Mesenchymal stem cell (in vitro differentiated cells and primary cell): ENCODE results near the gene LAD1.
A peak's percentile ranks its signal among the peaks of the same experiment; 100 is the strongest.

Source experiments
- DNase-seq: peaks from one replicate; pipeline ENCODE4 v3.0.0-alpha.2; 2013
- H2AFZ ChIP-seq: one replicate; pipeline ENCODE4 v1.6.1; 2013; ENCODE audit warnings: low read depth, mild to moderate bottlenecking, control low read depth, inconsistent platforms, low read length, moderate library complexity
- H2AK5ac ChIP-seq: 2 replicates; pipeline ENCODE4 v1.6.1; 2013; ENCODE audit warnings: low read length, moderate library complexity, mild to moderate bottlenecking, inconsistent platforms; ENCODE audit not compliant: severe bottlenecking
- H2BK120ac ChIP-seq: one replicate; pipeline ENCODE4 v1.6.1; 2013; ENCODE audit warnings: low read depth, mild to moderate bottlenecking, inconsistent platforms, low read length, moderate library complexity
- H2BK12ac ChIP-seq, 2 experiments: one replicate each; pipeline ENCODE4 v1.6.1; 2013; ENCODE audit warnings: inconsistent platforms in 2 of 2, low read length in 2 of 2, mild to moderate bottlenecking in 2 of 2, moderate library complexity in 2 of 2, control low read depth in 1 of 2
- H2BK15ac ChIP-seq: one replicate; pipeline ENCODE4 v1.6.1; 2013; ENCODE audit warnings: mild to moderate bottlenecking, low read depth, inconsistent platforms; ENCODE audit not compliant: poor library complexity, severe bottlenecking
- H2BK5ac ChIP-seq: 2 replicates; pipeline ENCODE4 v1.6.1; 2013; ENCODE audit warnings: low read depth, mild to moderate bottlenecking, low read length, control low read depth, inconsistent platforms; ENCODE audit not compliant: poor library complexity, severe bottlenecking
- H3K14ac ChIP-seq, 2 experiments: one replicate each; pipeline ENCODE4 v1.6.1; 2013; ENCODE audit warnings: inconsistent platforms in 2 of 2, low read length in 2 of 2, control low read depth in 1 of 2, mild to moderate bottlenecking in 1 of 2, moderate library complexity in 1 of 2
- H3K18ac ChIP-seq, 2 experiments: one replicate each; pipeline ENCODE4 v1.6.1; 2013; ENCODE audit warnings: inconsistent platforms in 2 of 2, low read length in 2 of 2, control low read depth in 1 of 2, low read depth in 1 of 2, mild to moderate bottlenecking in 1 of 2
- H3K23ac ChIP-seq, 2 experiments: one replicate each; pipeline ENCODE4 v1.6.1; 2013; ENCODE audit warnings: inconsistent platforms in 2 of 2, low read length in 2 of 2, mild to moderate bottlenecking in 2 of 2, moderate library complexity in 2 of 2, control low read depth in 1 of 2
- H3K27ac ChIP-seq: 2 replicates; pipeline ENCODE4 v1.5.1; 2013; ENCODE audit warnings: mild to moderate bottlenecking, moderate library complexity, low read length, control low read depth, inconsistent platforms; ENCODE audit not compliant: poor library complexity, severe bottlenecking
- H3K27me3 ChIP-seq, 2 experiments: 2 replicates each; pipeline versions ENCODE4 v1.6.1 to v1.7.0; 2013; ENCODE audit warnings: low read length in 2 of 2, mild to moderate bottlenecking in 2 of 2, moderate library complexity in 2 of 2, control low read depth in 1 of 2, inconsistent platforms in 1 of 2; ENCODE audit not compliant: control insufficient read depth in 1 of 2, insufficient read depth in 1 of 2
- H3K36me3 ChIP-seq, 2 experiments: 2 replicates each; pipeline versions ENCODE4 v1.6.1 to v1.7.0; 2013; ENCODE audit warnings: low read length in 2 of 2, control low read depth in 1 of 2, inconsistent platforms in 1 of 2, low read depth in 1 of 2, mild to moderate bottlenecking in 1 of 2; ENCODE audit not compliant: insufficient read depth in 2 of 2, control insufficient read depth in 1 of 2
- H3K4ac ChIP-seq, 2 experiments: one replicate each; pipeline ENCODE4 v1.6.1; 2013; ENCODE audit warnings: inconsistent platforms in 2 of 2, low read length in 2 of 2, mild to moderate bottlenecking in 2 of 2, moderate library complexity in 2 of 2, control low read depth in 1 of 2, low read depth in 1 of 2
- H3K4me1 ChIP-seq: 2 replicates; pipeline ENCODE4 v1.6.1; 2013; ENCODE audit warnings: low read depth, low read length, control low read depth; ENCODE audit not compliant: control insufficient read depth, insufficient read depth
- H3K4me2 ChIP-seq: 2 replicates; pipeline ENCODE4 v1.6.1; 2013; ENCODE audit warnings: low read length, mild to moderate bottlenecking, inconsistent platforms; ENCODE audit not compliant: poor library complexity, severe bottlenecking
- H3K4me3 ChIP-seq, 2 experiments: 2 replicates each; pipeline versions ENCODE4 v1.5.1 to v1.7.0; 2013; ENCODE audit warnings: low read length in 2 of 2, mild to moderate bottlenecking in 2 of 2, control low read depth in 1 of 2, low read depth in 1 of 2; ENCODE audit not compliant: insufficient read depth in 1 of 2
- H3K79me1 ChIP-seq: replicated peaks from 2 replicates; pipeline ENCODE4 v1.6.1; 2013; ENCODE audit warnings: mild to moderate bottlenecking, control low read depth, low read length, inconsistent platforms; ENCODE audit not compliant: poor library complexity, severe bottlenecking
- H3K9ac ChIP-seq: 2 replicates; pipeline ENCODE4 v1.7.0; 2013; ENCODE audit warnings: mild to moderate bottlenecking, low read length, moderate library complexity
- H3K9me3 ChIP-seq: 2 replicates; pipeline ENCODE4 v1.7.0; 2013; ENCODE audit warnings: mild to moderate bottlenecking, low read length; ENCODE audit not compliant: control insufficient read depth
- H4K8ac ChIP-seq: one replicate; pipeline ENCODE4 v1.6.1; 2013; ENCODE audit warnings: inconsistent platforms, mild to moderate bottlenecking, low read length, moderate library complexity
- H4K91ac ChIP-seq: one replicate; pipeline ENCODE4 v1.6.1; 2013; ENCODE audit warnings: mild to moderate bottlenecking, low read length, inconsistent platforms
- WGBS: methylation state at CpG from one replicate; pipeline ENCODE4 v1.1.7; 2013; ENCODE audit warnings: mixed read lengths; 5-methylcytosine and 5-hydroxymethylcytosine counted together

The LAD1 gene

GRCh38 chr1:201444792-201445191 is 45.7 kb upstream of the LAD1 start:
- no peak overlapping the region for H3K18ac ChIP-seq

GRCh38 chr1:201443747-201444146 is 44.6 kb upstream of the LAD1 start:
- H3K14ac ChIP-seq, result no peak overlapping the region
- no peak overlapping the region for H3K4ac ChIP-seq
- peaks cover 3% of the 10 kb centered on the region for H3K9me3 ChIP-seq
- no peak overlapping the region for H3K27ac ChIP-seq
- no peak overlapping the region for H2AFZ ChIP-seq
- H3K9ac ChIP-seq, result no peak overlapping the region
- H2BK120ac ChIP-seq, result no peak overlapping the region
- H3K27me3 ChIP-seq, result no peaks in the 10 kb centered on the region
- H3K4me1 ChIP-seq, result peaks cover 7% of the 10 kb centered on the region
- H2BK12ac ChIP-seq, result no peak overlapping the region
- H3K79me1 ChIP-seq, result no peaks in the 10 kb centered on the region
- no peak overlapping the region for H4K91ac ChIP-seq
- H3K36me3 ChIP-seq, result no peaks in the 10 kb centered on the region
- H2BK5ac ChIP-seq, result no peak overlapping the region
- no peak overlapping the region for H4K8ac ChIP-seq
- 86% methylated on average over 7 of the region's 7 CpGs for WGBS
- H3K23ac ChIP-seq, result no peak overlapping the region
- H3K18ac ChIP-seq, result no peak overlapping the region
- no peak overlapping the region for H2BK15ac ChIP-seq
- no peak overlapping the region for H2AK5ac ChIP-seq
- H3K4me2 ChIP-seq, result no peak overlapping the region
- no peak for DNase-seq
- no peak overlapping the region for H3K4me3 ChIP-seq

More at GRCh38 chr1:201444792-201445191, 45.7 kb upstream of the LAD1 start:
- H3K4me2 ChIP-seq, result no peak overlapping the region
- no peak overlapping the region for H3K9ac ChIP-seq
- peak; percentile 49 for DNase-seq
- peaks cover 12% of the 10 kb centered on the region for H3K4me1 ChIP-seq
- no peak overlapping the region for H2AFZ ChIP-seq
- no peak overlapping the region for H2BK15ac ChIP-seq
- H2AK5ac ChIP-seq, result no peak overlapping the region
- no peak overlapping the region for H2BK5ac ChIP-seq
- no peak overlapping the region for H4K8ac ChIP-seq
- H3K23ac ChIP-seq, result no peak overlapping the region
- no peak overlapping the region for H3K4me3 ChIP-seq
- H3K79me1 ChIP-seq, result no peaks in the 10 kb centered on the region
- H3K9me3 ChIP-seq, result peaks cover 3% of the 10 kb centered on the region
- 71% methylated on average over 4 of the region's 4 CpGs for WGBS
- no peak overlapping the region for H3K27ac ChIP-seq
- H3K27me3 ChIP-seq, result no peaks in the 10 kb centered on the region
- H2BK120ac ChIP-seq, result no peak overlapping the region
- H3K4ac ChIP-seq, result no peak overlapping the region
- no peak overlapping the region for H3K14ac ChIP-seq
- H4K91ac ChIP-seq, result no peak overlapping the region
- H3K36me3 ChIP-seq, result no peaks in the 10 kb centered on the region
- H2BK12ac ChIP-seq, result no peak overlapping the region

- H3K9me3 ChIP-seq, result peaks cover 3% of the 10 kb centered on the region
- peak overlapping the region in 1 of 2 experiments; percentile 42 for H2BK12ac ChIP-seq
- H3K4me1 ChIP-seq, result no peaks in the 10 kb centered on the region
- H2AFZ ChIP-seq, result no peak overlapping the region
- no peak overlapping the region for H3K4me3 ChIP-seq
- no peak overlapping the region for H4K8ac ChIP-seq
- no peaks in the 10 kb centered on the region for H3K27me3 ChIP-seq
- no peak overlapping the region for H3K23ac ChIP-seq
- H3K27ac ChIP-seq, result no peak overlapping the region
- H3K4ac ChIP-seq, result peak overlapping the region in 1 of 2 experiments; percentile 41
- no peak for DNase-seq
- no peak overlapping the region for H3K4me2 ChIP-seq
- H3K14ac ChIP-seq, result no peak overlapping the region
- H3K18ac ChIP-seq, result no peak overlapping the region
- no peak overlapping the region for H3K9ac ChIP-seq
- H2BK15ac ChIP-seq, result no peak overlapping the region
- WGBS, result 86% methylated on average over 3 of the region's 3 CpGs
- H2BK5ac ChIP-seq, result no peak overlapping the region
- no peaks in the 10 kb centered on the region for H3K79me1 ChIP-seq
- no peak overlapping the region for H4K91ac ChIP-seq
- H2BK120ac ChIP-seq, result no peak overlapping the region
- H2AK5ac ChIP-seq, result no peak overlapping the region
- no peaks in the 10 kb centered on the region for H3K36me3 ChIP-seq
These were observed 37.8 kb upstream of the LAD1 start for GRCh38 chr1:201436969-201437368.

- Histone ChIP-seq H2BK120ac (no peak overlapping the region), H4K8ac (no peak overlapping the region), H3K4me2 (no peak overlapping the region), H3K36me3 (no peaks in the 10 kb centered on the region), H3K4me3 (no peak overlapping the region), H3K79me1 (no peaks in the 10 kb centered on the region), H3K27me3 (no peaks in the 10 kb centered on the region), H3K18ac (no peak overlapping the region), H3K23ac (no peak overlapping the region), H3K4ac (peak overlapping the region in 1 of 2 experiments; percentile 9), H2AK5ac (no peak overlapping the region), H4K91ac (no peak overlapping the region), H3K9ac (no peak overlapping the region), H3K27ac (no peak overlapping the region), H3K4me1 (no peaks in the 10 kb centered on the region), H2BK15ac (no peak overlapping the region), H3K14ac (no peak overlapping the region), H3K9me3 (peaks cover 3% of the 10 kb centered on the region), H2BK5ac (no peak overlapping the region), H2AFZ (no peak overlapping the region), H2BK12ac (no peak overlapping the region)
- 58% methylated on average over 6 of the region's 6 CpGs for WGBS
- peak; percentile 49 for DNase-seq
These were observed 37.3 kb upstream of the LAD1 start for GRCh38 chr1:201436393-201436792.
